Ascending aorta (tissue), 2 donors: ENCODE results near the gene CNMD. TPM values are rescaled to one million over a fixed set of nuclear protein-coding genes. Genes with fewer than 3 reads are reported as not detected.

Experiments
- DNase-seq, 2 donors: peaks; one replicate each; pipeline ENCODE4 v3.0.0-alpha.2; 2019; ENCODE audit warnings: low spot score in 2 of 2
- H3K27ac ChIP-seq, 2 donors: fragments of 200-600 bp; sonication (generic); one replicate each; pipeline ENCODE4 v1.5.1; 2016 to 2017; ENCODE audit warnings: mild to moderate bottlenecking in 1 of 2
- H3K27me3 ChIP-seq: fragments of 200-600 bp; sonication (generic); one replicate; pipeline ENCODE4 v1.5.1; 2017
- H3K36me3 ChIP-seq, 2 donors: fragments of 200-600 bp; sonication (generic); one replicate each; pipeline ENCODE4 v1.5.1; 2016
- H3K4me1 ChIP-seq, 2 donors: fragments of 200-600 bp; sonication (generic); one replicate each; pipeline ENCODE4 v1.5.1; 2016 to 2017; ENCODE audit warnings: mild to moderate bottlenecking in 1 of 2
- H3K4me3 ChIP-seq, 2 donors: fragments of 200-600 bp; sonication (generic); one replicate each; pipeline ENCODE4 v1.5.1; 2016 to 2017; ENCODE audit warnings: mild to moderate bottlenecking in 1 of 2
- H3K9me3 ChIP-seq, 2 donors: fragments of 200-600 bp; sonication (generic); one replicate each; pipeline ENCODE4 v1.5.1; 2016
- CTCF ChIP-seq, 3 experiments: fragments of 200-600 bp in 2 of 3; fragments of 450-650 bp in 1 of 3; sonication (generic) in 2 of 3; IDR thresholded peaks; one replicate each; pipeline ENCODE4 v1.5.1; 2016 to 2019; ENCODE audit warnings: antibody characterized with exemption in 3 of 3, mild to moderate bottlenecking in 1 of 3, moderate library complexity in 1 of 3
- intact Hi-C: fragments of 100-400 bp; cut with DNase I; formaldehyde crosslinking; loops from one replicate; pipeline ENCODE4 v1.15.1; 2023
- total RNA-seq: library from RNA; depleted of rRNA; stranded (reverse); fragments of >200 nt; gene quantifications from one replicate; pipeline ENCODE4 v1.1.0, GENCODE V29; 2016

CNMD gene
- total RNA-seq, 1 donor from 2014 or later: not detected

- Histone ChIP-seq H3K9me3 (no peaks in the 10 kb centered on the region), H3K27ac (no peak overlapping the region), H3K4me3 (no peak overlapping the region), H3K27me3 (no peaks in the 10 kb centered on the region), H3K4me1 (no peaks in the 10 kb centered on the region), H3K36me3 (no peaks in the 10 kb centered on the region)
- no peak for TF ChIP-seq CTCF (IDR thresholded peaks at IDR 0.05)
- intact Hi-C loops: no loop called here
- DNase-seq: no peak
Observed at GRCh38 chr13:52779103-52779502, 39.5 kb upstream of the CNMD start.

GRCh38 chr13:52776726-52777125 is 37.1 kb upstream of the CNMD start:
- H3K4me1 ChIP-seq: no peaks in the 10 kb centered on the region
- no peaks in the 10 kb centered on the region for H3K27me3 ChIP-seq
- DNase-seq: no peak
- intact Hi-C loops: no loop called here
- no peaks in the 10 kb centered on the region for H3K9me3 ChIP-seq
- TF ChIP-seq CTCF (IDR thresholded peaks at IDR 0.05): no peak
- H3K27ac ChIP-seq: no peak overlapping the region
- no peak overlapping the region for H3K4me3 ChIP-seq
- H3K36me3 ChIP-seq: no peaks in the 10 kb centered on the region

- Histone ChIP-seq H3K4me1 (no peaks in the 10 kb centered on the region), H3K27ac (no peak overlapping the region), H3K36me3 (no peaks in the 10 kb centered on the region), H3K4me3 (no peak overlapping the region), H3K27me3 (no peaks in the 10 kb centered on the region), H3K9me3 (no peaks in the 10 kb centered on the region)
- no peak for DNase-seq
- no peak for TF ChIP-seq CTCF (IDR thresholded peaks at IDR 0.05)
- intact Hi-C loops: no loop called here
Observed at GRCh38 chr13:52775511-52775910, 35.9 kb upstream of the CNMD start.

- Histone ChIP-seq H3K27ac (no peak overlapping the region), H3K27me3 (no peaks in the 10 kb centered on the region), H3K4me3 (no peak overlapping the region), H3K9me3 (no peaks in the 10 kb centered on the region), H3K36me3 (no peaks in the 10 kb centered on the region), H3K4me1 (no peaks in the 10 kb centered on the region)
- intact Hi-C loops: no loop called here
- DNase-seq: no peak
- TF ChIP-seq CTCF (IDR thresholded peaks at IDR 0.05): no peak
Observed at GRCh38 chr13:52767949-52768516, 28.4 kb upstream of the CNMD start.

- H3K9me3 ChIP-seq: no peaks in the 10 kb centered on the region
- H3K4me1 ChIP-seq: no peaks in the 10 kb centered on the region
- intact Hi-C loops: no loop called here
- no peaks in the 10 kb centered on the region for H3K36me3 ChIP-seq
- H3K4me3 ChIP-seq: no peak overlapping the region
- no peak for TF ChIP-seq CTCF (IDR thresholded peaks at IDR 0.05)
- no peak for DNase-seq
- H3K27me3 ChIP-seq: no peaks in the 10 kb centered on the region
- H3K27ac ChIP-seq: no peak overlapping the region
Observed at GRCh38 chr13:52765611-52766390, 26.2 kb upstream of the CNMD start.
